Measurements from ENCODE around the gene METAP1. TPM values are rescaled to one million over a fixed set of nuclear protein-coding genes. Genes with fewer than 3 reads are reported as not detected.
"Not testable (repeated sequence)": the region's sequence is repeated elsewhere in the genome, so short reads cannot be mapped to it uniquely, and the experiment has no call there.

The METAP1 gene
- total RNA-seq, 4 donors from 2014 or later = 16.4 to 32.1 (median 20.0) TPM

DNA sequence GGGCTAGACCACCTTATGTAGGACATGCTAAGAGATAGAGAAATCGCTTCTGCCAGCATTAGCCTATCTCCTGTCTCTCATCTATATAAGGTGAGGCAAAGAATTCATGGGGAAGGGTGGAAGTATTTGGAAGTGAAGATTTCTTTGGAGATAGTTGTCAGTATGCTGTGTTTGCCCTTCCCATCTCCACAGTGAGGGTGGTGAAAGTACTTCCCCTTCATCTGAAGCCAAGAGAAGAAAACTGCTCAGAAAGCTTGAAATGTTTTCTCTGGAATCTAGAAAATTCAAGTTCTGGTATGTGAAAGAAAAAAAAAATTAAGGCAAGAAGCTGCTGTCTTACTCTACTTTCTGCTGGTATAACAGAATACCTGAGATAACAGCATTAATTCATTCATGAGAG, 105.4 kb downstream of the METAP1 start:
- Histone ChIP-seq H3K4me1 (no peaks in the 10 kb centered on the region), H3K4me3 (no peak overlapping the region), H3K27ac (no peak overlapping the region), H3K36me3 (no peaks in the 10 kb centered on the region), H3K27me3 (no peaks in the 10 kb centered on the region), H3K9me3 (no peaks in the 10 kb centered on the region)
- no peak for TF ChIP-seq EP300 (IDR thresholded peaks at IDR 0.05)
- no peak for TF ChIP-seq POLR2A (IDR thresholded peaks at IDR 0.05)
- WGBS, 2 donors = 96 to 98% methylated on average over 1 of the region's 1 CpG
- no peak for DNase-seq (ENCODE audit: low spot score in 2 of 2)

GRCh38 chr4:99102634-99103033, 107.1 kb downstream of the METAP1 start:
- Histone ChIP-seq H3K27me3 (no peaks in the 10 kb centered on the region), H3K4me1 (no peaks in the 10 kb centered on the region), H3K4me3 (no peak overlapping the region), H3K27ac (no peak overlapping the region), H3K36me3 (no peaks in the 10 kb centered on the region), H3K9me3 (no peaks in the 10 kb centered on the region)
- WGBS, 2 donors = 92 to 96% methylated on average over 2 of the region's 2 CpGs
- DNase-seq (ENCODE audit: low spot score in 2 of 2) = no peak
- no peak for TF ChIP-seq CTCF (IDR thresholded peaks at IDR 0.05)
- no peak for TF ChIP-seq POLR2A (IDR thresholded peaks at IDR 0.05)
- no peak for TF ChIP-seq EP300 (IDR thresholded peaks at IDR 0.05)

DNA sequence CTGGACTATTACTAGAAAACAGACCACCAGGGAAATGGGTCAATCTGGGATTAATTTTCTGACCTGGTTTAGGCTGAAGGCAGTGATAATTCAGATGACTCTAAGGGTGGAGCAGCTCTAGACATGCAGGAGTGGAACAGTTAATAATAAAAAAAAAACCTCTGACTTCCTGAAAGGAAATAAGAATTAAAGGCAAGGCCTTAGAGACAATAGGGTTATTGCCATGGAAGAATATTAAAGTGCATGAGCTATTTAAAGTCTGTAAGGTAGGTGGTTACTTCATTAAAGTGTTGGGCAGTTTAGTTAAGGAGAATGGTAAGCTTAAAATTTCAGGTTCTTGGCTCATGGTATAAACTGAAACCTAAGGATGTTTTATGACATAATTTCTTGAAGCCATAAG, 107.6 kb downstream of the METAP1 start:
- Histone ChIP-seq H3K36me3 (no peaks in the 10 kb centered on the region), H3K27me3 (no peaks in the 10 kb centered on the region), H3K27ac (no peak overlapping the region), H3K4me1 (no peaks in the 10 kb centered on the region), H3K4me3 (no peak overlapping the region), H3K9me3 (no peaks in the 10 kb centered on the region)
- DNase-seq (ENCODE audit: low spot score in 2 of 2) = no peak
- TF ChIP-seq EP300 (IDR thresholded peaks at IDR 0.05) = no peak
- no peak for TF ChIP-seq CTCF (IDR thresholded peaks at IDR 0.05)
- no peak for TF ChIP-seq POLR2A (IDR thresholded peaks at IDR 0.05)

DNA sequence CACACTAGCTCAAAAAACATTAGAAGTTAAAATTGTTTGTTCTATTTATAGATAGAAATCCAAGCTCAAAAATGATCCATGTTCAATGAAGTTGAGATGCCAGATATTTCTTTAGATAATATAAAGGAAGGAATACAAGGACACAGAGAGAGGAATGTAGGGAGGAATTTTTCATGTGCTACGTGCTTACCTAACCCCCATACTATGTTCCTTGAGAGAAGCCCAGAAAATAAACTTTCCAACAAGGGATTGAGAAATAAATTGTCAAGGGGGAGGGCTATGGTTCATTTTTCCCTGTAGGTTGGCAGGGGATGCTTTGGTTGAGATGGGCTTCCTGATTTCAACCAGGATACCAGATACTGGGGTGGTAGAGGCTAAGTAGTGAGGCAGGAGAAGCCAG, 108.6 kb downstream of the METAP1 start:
- H3K4me3 ChIP-seq = no peak overlapping the region
- no peak overlapping the region for H3K27ac ChIP-seq
- WGBS, 2 donors = 72 to 93% methylated on average over 1 of the region's 1 CpG
- DNase-seq (ENCODE audit: low spot score in 2 of 2) = no peak
- TF ChIP-seq EP300 (IDR thresholded peaks at IDR 0.05) (no peak), CTCF (IDR thresholded peaks at IDR 0.05) (no peak), POLR2A (IDR thresholded peaks at IDR 0.05) (no peak)
- H3K36me3 ChIP-seq = no peaks in the 10 kb centered on the region
- H3K4me1 ChIP-seq = no peaks in the 10 kb centered on the region
- H3K27me3 ChIP-seq = no peaks in the 10 kb centered on the region
- H3K9me3 ChIP-seq = no peaks in the 10 kb centered on the region

- H3K9me3 ChIP-seq; H3K27ac ChIP-seq; H3K36me3 ChIP-seq; DNase-seq (ENCODE audit: low spot score in 2 of 2); H3K27me3 ChIP-seq; H3K4me1 ChIP-seq; H3K4me3 ChIP-seq: not testable (repeated sequence)
- WGBS, 2 donors = 86 to 89% methylated on average over 12 of the region's 12 CpGs
These were observed 113.8 kb downstream of the METAP1 start for GRCh38 chr4:99109286-99109685.

Small RNAs within 50 kb of the gene (small RNA-seq; reads per million reads assigned to genes)
- gene MIR3684 = not detected
- gene RNU7-149P = not detected

Other genes with a start within 250 kb of the METAP1 start
- 10 to 100 TPM; 49.6 to 73.0 (median 63.6) TPM for gene EIF4E, start 66.6 kb upstream of the METAP1 start, total RNA-seq
- 100 to 1,000 TPM; 111 to 139 (median 122) TPM for gene ADH5, start 93.1 kb downstream of the METAP1 start, total RNA-seq
- gene ADH4, start 148.6 kb downstream of the METAP1 start, total RNA-seq = 1 to 10 TPM in 1 of 4 donors, under 1 TPM in 3; 0.42 to 5.1 (median 0.62) TPM
- gene ADH6, start 223.5 kb downstream of the METAP1 start, total RNA-seq = not detected